Adrenal gland (tissue), 19 donors: Measurements from ENCODE around the gene RSPO1. TPM values are rescaled to one million over a fixed set of nuclear protein-coding genes. Genes with fewer than 3 reads are reported as not detected.
"Not testable (repeated sequence)": the region's sequence is repeated elsewhere in the genome, so short reads cannot be mapped to it uniquely, and the experiment has no call there.

Experiments
- DNase-seq, 7 donors: peaks; one replicate each; pipeline ENCODE4 v3.0.0-alpha.2; 2019 to 2020
- H3K27ac ChIP-seq, 5 donors: fragments of 200-600 bp; sonication (generic) in 4 of 5; 1 replicate in 3 of 5; 2 replicates in 2 of 5; pipeline versions ENCODE4 v1.5.1 to v1.8.0; 2016 to 2020; ENCODE audit warnings: mild to moderate bottlenecking in 1 of 5
- H3K27me3 ChIP-seq: fragments of 200-600 bp; 2 replicates; pipeline ENCODE4 v1.8.0; 2021
- H3K36me3 ChIP-seq, 2 donors: fragments of 200-600 bp; replicated peaks in 1 of 2; 1 replicate in 1 of 2; 2 replicates in 1 of 2; pipeline versions ENCODE4 v1.5.1 to v1.8.0; 2018 to 2022
- H3K4me1 ChIP-seq, 2 donors: fragments of 200-600 bp; replicated peaks in 1 of 2; 1 replicate in 1 of 2; 2 replicates in 1 of 2; pipeline versions ENCODE4 v1.5.1 to v1.8.0; 2018 to 2021
- H3K4me3 ChIP-seq, 4 donors: fragments of 200-600 bp; sonication (generic) in 3 of 4; one replicate each; pipeline ENCODE4 v1.5.1; 2016 to 2018
- H3K9me3 ChIP-seq, 3 donors: fragments of 200-600 bp; sonication (generic) in 1 of 3; replicated peaks in 1 of 3; 1 replicate in 2 of 3; 2 replicates in 1 of 3; pipeline versions ENCODE4 v1.5.1 to v1.8.0; 2016 to 2021
- POLR2A ChIP-seq, 2 donors: fragments of 450-650 bp; IDR thresholded peaks; one replicate each; pipeline ENCODE4 v1.6.1; 2017; ENCODE audit warnings: antibody characterized with exemption in 2 of 2, mild to moderate bottlenecking in 2 of 2, moderate library complexity in 1 of 2
- WGBS, 4 donors: extraction: QIAGEN DNeasy Blood & Tissue Kit in 2 of 4; methylation state at CpG; one replicate each; pipeline versions ENCODE4 v1.1.5 to v1.1.7; 2013 to 2017; 5-methylcytosine and 5-hydroxymethylcytosine counted together
- intact Hi-C, 2 donors: fragments of 100-400 bp; cut with DNase I; formaldehyde crosslinking; loops; one replicate each; pipeline versions ENCODE4 v1.14.1 to v1.15.0; 2022 to 2023
- long read RNA-seq, 10 donors: library from polyadenylated mRNA in 3 of 10; unstranded in 2 of 10; stranded (forward) in 1 of 10; transcript quantifications; one replicate each; pipeline ENCODE4 v2.0.0 and lab custom pipeline, GENCODE V29; 2021 to 2026
- polyA plus RNA-seq, 3 donors: library from polyadenylated mRNA; stranded (reverse); fragments of 200-250 nt in 2 of 3; fragments of 350-450 nt in 1 of 3; fragmentation: Illumina TruSeq in 1 of 3; extraction: RNeasy Lipid Tissue Mini Kit (QIAGEN cat#74804) in 1 of 3; gene quantifications; one replicate each; pipeline ENCODE4 v1.2.3, GENCODE V29; 2013 to 2014
- total RNA-seq, 9 donors: library from RNA; depleted of rRNA in 4 of 9; stranded (reverse); fragments of >200 nt in 4 of 9; fragments of 120-200 nt in 1 of 9; fragmentation: NEBNext Ultra II Directional in 1 of 9; extraction: Animal tissue kit (Norgen Biotek cat#: 25700) in 1 of 9; gene quantifications; one replicate each; pipeline versions ENCODE4 v1.1.0 to v1.2.4, GENCODE V29; 2013 to 2023
- TF ChIP-seq, protein P1 (sequence below), 6 experiments: fragments of 450-650 bp in 4 of 6; fragments of 200-600 bp in 2 of 6; sonication (generic) in 1 of 6; IDR thresholded peaks; 1 replicate in 5 of 6; 2 replicates in 1 of 6; pipeline versions ENCODE4 v1.5.1 to v1.8.0; 2016 to 2021; ENCODE audit warnings: antibody characterized with exemption in 6 of 6, mild to moderate bottlenecking in 2 of 6, moderate library complexity in 1 of 6
- donor health status: healthy with polysubstance abuse.
- donor health status: Bipolar disorder and iron deficiency.
- donor health status: DM: yes; HTN: yes; CAD: no.
- donor health status: DM: no; HTN: no; CAD: no.
- donor health status: DM: no; HTN: no; CAD: no.
- donor health status: DM: yes; HTN: yes; CAD: no.

Gene RSPO1, protein sequence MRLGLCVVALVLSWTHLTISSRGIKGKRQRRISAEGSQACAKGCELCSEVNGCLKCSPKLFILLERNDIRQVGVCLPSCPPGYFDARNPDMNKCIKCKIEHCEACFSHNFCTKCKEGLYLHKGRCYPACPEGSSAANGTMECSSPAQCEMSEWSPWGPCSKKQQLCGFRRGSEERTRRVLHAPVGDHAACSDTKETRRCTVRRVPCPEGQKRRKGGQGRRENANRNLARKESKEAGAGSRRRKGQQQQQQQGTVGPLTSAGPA
- under 1 TPM in 5 of 9 donors, not detected in 4; 0.11 to 0.51 (median 0.23) TPM for total RNA-seq
- polyA plus RNA-seq = under 1 TPM; 0.11 to 0.20 (median 0.16) TPM
- long read RNA-seq, donor 1 = 0 reads
- long read RNA-seq, donor 2 = 0 reads
- long read RNA-seq, donor 3 = 0 reads
- long read RNA-seq, donor 4 = 0 reads
- long read RNA-seq, donor 5 = 0 reads
- long read RNA-seq, donor 6 = 0 reads
- long read RNA-seq, donor 7 = 0 reads
- long read RNA-seq, donor 8 = 0 reads
- long read RNA-seq, donor 9 = 0 reads
- long read RNA-seq, donor 10 = 0 reads

DNA sequence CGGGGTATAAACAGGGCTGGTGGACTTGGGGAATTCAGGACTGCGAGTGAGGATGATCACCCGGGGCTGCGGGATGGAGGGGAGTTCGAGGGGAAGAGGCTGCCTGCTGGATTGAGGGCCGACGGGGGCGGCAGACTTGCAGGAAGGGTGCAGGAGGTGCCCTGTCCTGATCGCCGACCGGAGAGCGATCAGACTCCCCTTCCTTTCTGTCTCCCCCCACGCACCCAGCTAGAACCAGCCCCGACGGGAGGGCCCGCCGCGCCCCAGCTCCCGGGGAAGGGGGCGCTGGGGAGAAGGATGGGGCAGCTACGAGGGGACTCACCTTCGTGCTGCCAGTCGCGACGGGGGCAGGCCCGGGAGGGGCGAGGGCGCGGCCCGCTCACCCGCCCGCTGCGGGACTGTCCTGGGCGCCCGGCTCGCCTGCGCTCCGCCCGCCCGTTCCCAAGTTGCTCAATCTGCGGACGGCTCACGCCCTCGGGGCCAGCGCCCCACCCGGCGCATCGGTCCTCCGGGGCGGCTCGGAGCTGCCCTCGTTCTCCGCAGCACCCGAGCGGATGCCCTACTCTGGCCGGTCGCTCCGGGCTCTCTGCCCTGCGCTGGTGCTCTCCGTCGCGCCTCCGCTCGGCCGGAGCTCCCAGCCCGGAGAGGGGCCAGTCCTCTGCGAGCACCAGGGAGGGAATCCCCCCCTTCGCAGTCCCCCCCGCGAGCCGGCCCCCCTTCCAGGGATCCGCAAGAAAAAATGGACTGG is at the start of gene RSPO1:
Gene RSPO1, minus strand, starts transcription at position 649 of the 748 bp plus-strand sequence. CDS start 5,231 bp downstream, outside the sequence.
- no peaks in the 10 kb centered on the region for H3K4me1 ChIP-seq
- TF ChIP-seq, protein P1, sequence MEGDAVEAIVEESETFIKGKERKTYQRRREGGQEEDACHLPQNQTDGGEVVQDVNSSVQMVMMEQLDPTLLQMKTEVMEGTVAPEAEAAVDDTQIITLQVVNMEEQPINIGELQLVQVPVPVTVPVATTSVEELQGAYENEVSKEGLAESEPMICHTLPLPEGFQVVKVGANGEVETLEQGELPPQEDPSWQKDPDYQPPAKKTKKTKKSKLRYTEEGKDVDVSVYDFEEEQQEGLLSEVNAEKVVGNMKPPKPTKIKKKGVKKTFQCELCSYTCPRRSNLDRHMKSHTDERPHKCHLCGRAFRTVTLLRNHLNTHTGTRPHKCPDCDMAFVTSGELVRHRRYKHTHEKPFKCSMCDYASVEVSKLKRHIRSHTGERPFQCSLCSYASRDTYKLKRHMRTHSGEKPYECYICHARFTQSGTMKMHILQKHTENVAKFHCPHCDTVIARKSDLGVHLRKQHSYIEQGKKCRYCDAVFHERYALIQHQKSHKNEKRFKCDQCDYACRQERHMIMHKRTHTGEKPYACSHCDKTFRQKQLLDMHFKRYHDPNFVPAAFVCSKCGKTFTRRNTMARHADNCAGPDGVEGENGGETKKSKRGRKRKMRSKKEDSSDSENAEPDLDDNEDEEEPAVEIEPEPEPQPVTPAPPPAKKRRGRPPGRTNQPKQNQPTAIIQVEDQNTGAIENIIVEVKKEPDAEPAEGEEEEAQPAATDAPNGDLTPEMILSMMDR (IDR thresholded peaks at IDR 0.05) = no peak
- TF ChIP-seq POLR2A (IDR thresholded peaks at IDR 0.05) = no peak
- no peak within 1 kb of the TSS for H3K27ac ChIP-seq
- peak within 1 kb of the TSS in 1 of 4 donors; percentile 38 for H3K4me3 ChIP-seq
- DNase-seq = no peak
- intact Hi-C loops = no loop called here
- no peaks in the 10 kb centered on the region for H3K36me3 ChIP-seq
- H3K27me3 ChIP-seq = peaks cover 57% of the 10 kb centered on the region
- 0 to 3% (median 1%) methylated on average over 13 to 72 of the region's 72 CpGs for WGBS, 4 donors
- no peaks in the 10 kb centered on the region for H3K9me3 ChIP-seq

DNA sequence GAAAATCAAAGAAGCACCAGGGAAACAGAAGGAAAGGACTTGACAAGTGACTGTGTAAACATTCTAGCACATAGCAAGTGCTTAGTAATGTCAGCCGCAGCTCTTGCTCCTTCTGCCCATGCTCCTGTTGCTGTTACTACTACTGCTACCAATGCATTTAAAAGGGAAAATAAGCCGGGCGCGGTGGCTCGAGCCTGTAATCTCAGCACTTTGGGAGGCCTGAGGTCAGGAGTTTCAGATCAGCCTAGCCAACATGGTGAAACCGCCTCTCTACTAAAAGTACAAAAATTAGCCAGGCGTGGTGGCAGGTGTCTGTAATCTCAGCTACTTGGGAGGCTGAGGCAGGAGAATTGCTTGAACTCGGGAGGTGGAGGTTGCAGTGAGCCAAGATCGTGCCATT is 49.5 kb upstream of the RSPO1 start:
- H3K4me1 ChIP-seq, DNase-seq, H3K27ac ChIP-seq, H3K27me3 ChIP-seq, H3K9me3 ChIP-seq, H3K4me3 ChIP-seq: not testable (repeated sequence)
- peaks cover 0 to 45% of the 10 kb centered on the region in 2 donors for H3K36me3 ChIP-seq
- 87 to 94% (median 92%) methylated on average over 9 of the region's 9 CpGs for WGBS, 4 donors
- intact Hi-C loops = loop anchor here (5.0 to 10.0 kb wide), 4 partner anchors 77 to 229 kb away; partner anchors contain the start of gene GNL2 (in 1 of the 2)

DNA sequence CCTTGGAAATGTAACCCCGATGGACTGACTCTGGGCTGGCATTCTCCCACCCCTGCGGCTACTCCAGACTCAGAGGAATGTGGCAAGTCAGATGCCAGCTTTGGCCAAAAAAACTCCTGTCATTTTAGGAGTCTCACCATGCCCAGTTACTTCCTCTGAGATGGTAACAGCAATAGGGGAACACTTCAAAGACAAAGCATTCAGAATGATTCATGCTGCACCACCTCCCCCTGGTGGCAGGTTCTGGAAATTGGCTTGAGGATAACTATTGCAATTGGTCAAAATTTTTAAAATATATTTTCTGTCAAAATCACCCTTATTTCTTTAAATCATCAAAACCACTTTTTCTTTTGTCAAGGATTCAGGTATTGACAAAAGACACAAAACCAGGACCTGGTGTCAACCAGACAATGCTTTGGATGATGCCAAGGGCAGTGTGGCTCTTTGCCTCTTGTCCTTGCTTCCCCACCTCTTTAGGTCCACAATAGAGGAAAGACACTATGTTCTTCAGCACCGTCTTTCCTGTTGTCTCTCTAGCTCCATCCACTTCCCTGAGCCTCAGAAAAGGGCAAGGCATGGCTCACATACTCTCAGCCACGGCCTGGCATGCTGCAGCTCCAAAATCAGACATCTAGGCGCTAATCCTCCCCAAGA is 47.8 kb upstream of the RSPO1 start:
- 63 to 74% (median 64%) methylated on average over 4 to 5 of the region's 5 CpGs for WGBS, 4 donors
- DNase-seq = peak; percentile 66 to 92 (median 75)
- Histone ChIP-seq H3K9me3 (no peaks in the 10 kb centered on the region), H3K27ac (no peak overlapping the region), H3K27me3 (no peaks in the 10 kb centered on the region), H3K4me3 (no peak overlapping the region), H3K4me1 (no peaks in the 10 kb centered on the region), H3K36me3 (peaks cover 0 to 42% of the 10 kb centered on the region in 2 donors)
- TF ChIP-seq POLR2A (IDR thresholded peaks at IDR 0.05) = no peak
- TF ChIP-seq, protein P1 (IDR thresholded peaks at IDR 0.05) = peak; percentile 82 to 92 (median 84)
- intact Hi-C loops = loop anchor here (5.0 to 10.0 kb wide), 4 partner anchors 75 to 228 kb away; partner anchors contain the start of gene GNL2 (in 1 of the 2)

DNA sequence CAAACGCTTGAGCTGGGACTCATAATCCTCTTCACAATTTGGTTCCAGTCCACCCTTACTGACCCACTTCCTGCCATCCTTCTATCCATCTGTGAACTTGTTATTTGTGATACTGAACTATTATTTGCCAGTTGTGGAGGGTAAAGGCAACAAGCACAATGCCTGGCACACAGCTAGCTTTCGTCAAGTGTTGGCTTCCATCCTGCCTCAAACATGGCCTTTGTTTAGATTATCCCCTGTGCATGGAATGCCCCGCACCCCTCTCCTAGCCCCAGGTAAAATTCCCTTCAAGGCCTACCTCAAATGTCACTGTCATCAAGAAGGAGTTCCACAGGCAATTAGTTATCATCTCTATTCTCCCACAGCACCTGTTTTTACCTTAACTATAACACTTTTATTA is 46.2 kb upstream of the RSPO1 start:
- no peak for TF ChIP-seq POLR2A (IDR thresholded peaks at IDR 0.05)
- TF ChIP-seq, protein P1 (IDR thresholded peaks at IDR 0.05) = no peak
- Histone ChIP-seq H3K27me3 (no peaks in the 10 kb centered on the region), H3K9me3 (no peaks in the 10 kb centered on the region), H3K4me1 (peaks cover 0 to 3% of the 10 kb centered on the region in 2 donors), H3K4me3 (no peak overlapping the region), H3K27ac (no peak overlapping the region), H3K36me3 (peaks cover 0 to 31% of the 10 kb centered on the region in 2 donors)
- intact Hi-C loops = loop anchor here (5.0 to 10.0 kb wide), 4 partner anchors 74 to 226 kb away; partner anchors contain the start of gene GNL2 (in 1 of the 2)
- WGBS, 4 donors = 82 to 96% (median 86%) methylated on average over 3 of the region's 3 CpGs
- DNase-seq = no peak
